AG08395 (cell line): ENCODE results near the gene SEC24B.
A peak's percentile ranks its signal among the peaks of the same experiment; 100 is the strongest.
"Not testable (repeated sequence)": the region's sequence is repeated elsewhere in the genome, so short reads cannot be mapped to it uniquely, and the experiment has no call there.

Experiments used
- DNase-seq: peaks from one replicate; pipeline ENCODE4 v3.0.0; 2012; ENCODE audit warnings: mixed read lengths, low spot score

The SEC24B gene

DNA sequence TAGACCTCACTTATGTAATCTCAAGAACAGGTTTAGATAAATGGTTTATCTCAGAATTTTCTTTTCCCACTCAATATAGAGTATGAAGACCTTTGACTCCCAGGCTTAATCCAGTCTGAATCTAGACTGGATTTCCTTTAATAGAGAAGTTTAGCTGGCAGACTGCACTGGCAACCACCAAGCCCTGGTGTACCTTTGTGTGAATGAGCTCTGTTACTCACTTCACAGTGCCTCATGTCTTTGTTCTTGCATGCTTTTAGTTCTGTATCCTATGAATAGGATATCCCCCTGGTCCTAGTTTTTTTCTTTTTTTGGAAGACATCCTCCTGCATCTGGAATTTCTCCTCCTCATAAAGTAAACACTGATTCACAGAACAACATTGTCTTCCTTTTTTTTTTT is 73.3 kb downstream of the SEC24B start:
- no peak for DNase-seq

DNA sequence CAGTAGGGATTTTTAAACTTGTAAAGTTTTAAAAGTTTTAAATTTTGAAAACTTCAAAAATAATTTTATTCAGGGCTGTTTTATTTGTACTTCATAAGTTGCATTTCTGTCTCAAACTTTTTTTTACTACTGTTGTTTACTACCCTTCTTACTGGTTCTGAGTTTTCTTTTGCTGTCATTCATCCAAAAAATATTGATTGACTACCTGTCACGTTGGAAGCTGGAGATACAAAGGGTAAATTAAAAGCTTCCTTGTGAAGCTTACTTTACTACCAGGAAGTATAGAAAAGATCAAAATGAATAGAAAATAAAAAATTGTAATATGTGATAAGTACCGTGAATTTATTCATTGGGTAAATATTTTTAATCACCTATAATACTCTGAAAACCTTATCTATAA is 77.1 kb downstream of the SEC24B start:
- DNase-seq, result no peak

DNA sequence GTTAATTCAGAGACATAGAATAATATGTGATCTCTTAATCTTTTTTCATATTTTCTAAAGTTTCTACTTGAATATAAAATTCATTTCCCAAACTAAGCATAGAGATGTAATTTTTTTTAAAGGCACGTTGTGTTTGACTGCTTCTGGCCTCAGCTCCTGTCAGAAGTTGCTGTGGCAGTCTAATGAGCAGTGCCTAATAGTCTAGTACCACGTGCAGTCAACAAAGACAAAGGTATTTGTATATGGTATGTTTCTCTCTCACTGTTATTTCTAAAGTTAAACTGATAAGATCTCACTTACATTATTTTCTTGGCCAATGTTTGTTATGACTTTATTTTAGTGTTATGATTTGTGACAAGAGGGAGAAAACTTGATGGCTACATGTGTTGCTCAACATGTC is 77.8 kb downstream of the SEC24B start:
- no peak for DNase-seq

DNA sequence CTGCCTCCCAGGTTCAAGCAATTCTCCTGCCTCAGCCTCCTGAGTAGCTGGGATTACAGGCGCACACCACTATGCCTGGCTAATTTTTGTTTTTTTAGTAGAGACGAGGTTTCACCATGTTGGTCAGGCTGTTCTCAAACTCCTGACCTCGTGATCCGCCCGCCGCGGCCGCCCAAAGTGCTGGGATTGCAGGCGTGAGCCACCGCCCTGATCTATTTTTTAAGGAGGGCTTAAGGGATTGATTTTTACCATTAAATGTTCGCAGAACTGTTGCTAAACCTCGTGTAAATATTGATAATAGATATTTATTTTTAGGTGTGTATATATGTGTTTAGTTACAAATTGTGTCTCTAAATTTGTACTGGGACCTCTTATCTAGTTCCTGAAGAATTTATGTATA is 79.8 kb downstream of the SEC24B start:
- not testable (repeated sequence) for DNase-seq

DNA sequence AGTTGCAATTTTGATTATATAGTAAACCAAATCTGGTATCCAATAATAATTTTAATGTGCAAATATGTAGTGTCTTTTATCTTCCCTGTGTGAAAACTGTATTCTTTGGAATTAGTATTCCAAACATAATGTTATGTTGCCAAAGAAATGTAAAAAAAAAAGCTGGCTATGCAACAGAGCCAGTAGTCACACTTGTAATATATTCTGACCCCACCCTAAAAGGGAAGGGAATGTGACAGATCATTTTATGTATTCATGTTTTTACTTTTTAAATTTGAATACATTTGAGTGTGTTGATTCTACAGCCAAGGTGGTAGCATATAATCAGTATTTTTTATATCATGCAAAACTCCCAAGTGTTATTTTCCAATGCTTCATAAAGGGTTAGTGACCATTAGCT is 98.6 kb downstream of the SEC24B start:
- no peak for DNase-seq

DNA sequence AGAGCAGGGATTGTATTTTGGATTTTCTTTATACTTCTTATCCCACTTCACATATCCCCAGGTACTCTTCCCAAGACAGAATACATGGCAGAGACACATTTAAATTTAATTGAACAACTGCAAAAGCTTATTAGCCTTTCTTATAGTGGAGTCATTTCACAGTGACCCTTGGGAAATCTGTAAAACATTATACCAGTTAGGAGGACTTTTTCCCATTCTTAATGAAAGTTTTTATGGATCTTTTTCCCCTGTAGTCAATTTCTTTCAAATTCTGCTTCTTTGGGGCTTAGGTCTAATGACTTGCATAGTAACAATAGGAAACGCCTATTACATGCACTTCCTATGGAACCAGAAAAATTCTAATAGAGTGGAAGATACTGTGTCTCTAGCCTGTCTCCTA is 111.8 kb downstream of the SEC24B start:
- no peak for DNase-seq

DNA sequence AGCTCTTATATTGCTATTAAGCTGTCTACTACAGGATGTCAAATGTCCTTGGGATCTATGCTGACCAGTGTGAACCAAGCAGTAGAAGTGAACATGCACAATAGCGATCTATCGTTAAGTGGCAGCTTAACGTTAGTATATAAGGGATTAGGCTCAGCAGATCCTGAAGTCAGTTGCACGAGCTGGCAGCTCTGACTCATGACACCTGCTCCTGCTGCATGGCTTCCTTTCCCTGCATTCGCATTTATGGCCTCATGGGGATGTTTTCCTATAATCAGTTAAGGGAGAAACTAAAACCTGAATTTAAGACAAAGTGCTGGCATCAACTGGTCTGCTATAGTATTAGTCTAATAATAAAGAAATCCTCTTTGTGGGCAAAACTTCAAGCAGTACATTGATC is 113.8 kb downstream of the SEC24B start:
- no peak for DNase-seq

DNA sequence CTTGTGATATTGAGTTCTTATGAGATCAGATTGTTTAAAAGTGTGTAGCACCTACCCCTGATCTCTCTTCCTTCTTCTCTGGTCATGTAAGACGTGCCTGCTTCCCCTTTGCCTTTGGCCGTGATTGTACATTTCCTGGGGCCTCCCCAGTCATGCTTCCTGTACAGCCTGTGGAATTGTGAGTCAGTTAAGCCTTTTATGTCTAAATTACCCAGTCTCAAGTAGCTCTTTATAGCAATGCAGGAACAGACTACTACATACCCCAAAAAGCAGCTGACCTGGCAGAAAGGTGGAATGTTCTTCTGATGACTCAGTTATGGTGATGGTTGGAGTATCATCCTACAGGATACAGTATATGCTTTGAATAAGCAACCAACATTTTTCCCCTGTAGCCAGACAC is 115.0 kb downstream of the SEC24B start:
- DNase-seq, result peak; percentile 27

DNA sequence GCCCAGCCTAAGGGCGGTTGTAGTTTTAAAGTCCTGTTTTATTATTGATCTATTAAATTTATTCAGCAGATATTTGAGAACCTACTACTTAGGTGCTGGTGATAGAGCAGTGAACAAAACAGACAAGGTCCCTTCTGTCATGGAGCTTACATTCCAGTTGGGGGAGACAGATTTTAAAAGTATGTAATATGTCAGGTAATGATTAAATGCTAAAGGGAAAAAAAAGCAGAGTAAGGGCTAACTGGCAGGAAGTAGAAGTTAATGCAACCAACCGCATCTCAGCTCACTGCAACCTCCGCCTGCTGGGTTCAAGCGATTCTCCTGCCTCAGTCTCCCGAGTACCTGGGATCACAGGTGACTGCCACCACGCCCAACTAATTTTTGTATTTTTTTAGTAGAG is 118.6 kb downstream of the SEC24B start:
- DNase-seq, result no peak

DNA sequence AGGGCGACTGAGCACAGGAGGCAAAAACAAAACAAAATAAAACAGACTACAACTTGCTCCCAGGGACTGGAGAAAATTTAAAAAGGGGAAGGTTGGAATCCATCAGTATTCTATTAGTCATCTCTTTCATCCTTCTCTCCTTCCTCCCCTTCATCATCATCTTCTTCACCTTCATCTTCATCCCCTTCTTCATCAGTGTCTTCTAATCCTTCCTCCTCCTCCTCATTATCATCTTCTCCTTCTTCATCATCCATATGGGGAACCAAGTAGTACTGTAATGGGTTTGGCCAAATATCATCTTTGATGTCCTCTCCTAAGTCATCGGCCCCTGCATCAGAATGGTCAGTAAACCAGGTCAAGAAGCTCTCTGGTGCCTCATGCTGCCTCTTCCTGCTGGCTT is 119.5 kb downstream of the SEC24B start:
- no peak for DNase-seq

DNA sequence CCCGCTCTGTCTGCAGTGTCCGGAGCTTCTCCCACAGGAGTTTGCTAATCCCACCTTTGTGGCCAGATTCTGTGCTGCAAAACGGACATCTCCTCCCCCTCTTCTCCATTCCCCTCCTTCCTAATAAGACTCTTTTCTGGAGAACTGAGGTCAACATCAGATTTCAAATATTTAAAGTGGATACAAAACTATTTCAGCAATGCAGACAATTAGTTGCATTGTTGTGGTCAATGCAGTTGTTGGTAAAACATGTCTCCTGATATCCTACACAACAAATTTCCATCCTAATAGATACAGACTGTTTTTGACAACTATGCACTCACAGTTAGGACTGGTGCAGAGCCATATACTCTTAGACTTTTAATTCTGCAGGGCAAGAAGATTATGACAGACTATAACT is 121.4 kb downstream of the SEC24B start:
- no peak for DNase-seq

DNA sequence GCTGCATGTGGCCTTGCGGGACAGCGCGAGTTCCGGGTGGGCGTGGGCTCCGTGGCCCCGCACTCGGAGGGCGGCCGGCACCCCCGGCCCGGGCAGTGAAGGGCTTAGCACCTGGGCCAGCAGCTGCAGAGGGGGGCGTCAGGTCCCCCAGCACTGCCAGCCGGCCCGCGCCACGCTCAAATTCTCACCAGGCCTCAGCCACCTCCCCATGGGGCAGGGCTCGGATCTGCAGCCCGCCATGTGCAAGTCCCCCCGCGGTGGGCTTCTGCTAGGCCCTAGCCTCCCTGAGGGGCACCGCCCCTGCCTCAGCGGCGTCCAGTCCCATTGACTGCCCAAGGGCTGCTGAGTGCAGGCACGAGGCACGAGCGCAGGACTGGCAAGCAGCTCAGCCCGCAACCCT is 123.8 kb downstream of the SEC24B start:
- DNase-seq, result no peak

DNA sequence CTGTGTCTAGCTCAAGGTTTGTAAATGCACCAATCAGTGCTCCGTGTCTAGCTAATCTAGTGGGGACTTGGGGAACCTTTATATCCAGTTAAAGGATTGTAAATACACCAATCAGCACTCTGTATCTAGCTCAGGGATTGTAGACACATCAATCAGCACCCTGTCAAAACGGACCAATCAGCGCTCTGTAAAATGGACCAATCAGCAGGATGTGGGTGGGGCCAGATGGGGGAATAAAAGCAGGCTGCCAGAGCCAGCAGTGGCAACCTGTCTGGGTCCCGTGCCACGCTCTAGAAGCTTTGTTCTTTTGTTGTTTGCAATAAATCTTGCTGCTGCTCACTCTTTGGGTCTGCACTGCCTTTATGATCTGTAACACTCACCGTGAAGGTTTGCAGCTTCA is 124.5 kb downstream of the SEC24B start:
- DNase-seq, result not testable (repeated sequence)

DNA sequence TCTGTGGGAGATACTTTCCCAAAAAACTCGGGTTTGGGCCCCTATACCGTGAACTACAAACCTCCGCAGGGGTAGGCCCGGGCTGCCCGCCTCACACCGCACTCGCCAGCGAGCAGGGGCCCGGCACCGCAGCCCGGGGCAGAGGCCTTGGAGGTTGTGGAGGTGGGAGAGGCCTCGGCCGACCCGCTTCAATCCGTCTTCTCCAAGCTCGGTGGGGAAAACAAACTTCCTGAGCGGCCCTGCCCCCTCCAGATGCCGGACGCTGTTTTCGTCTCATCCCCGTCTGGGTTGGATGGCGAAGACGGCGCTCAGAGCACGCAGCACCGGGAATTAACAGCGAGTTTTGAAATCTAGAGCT is 126.0 kb downstream of the SEC24B start:
- peak; percentile 29 for DNase-seq

DNA sequence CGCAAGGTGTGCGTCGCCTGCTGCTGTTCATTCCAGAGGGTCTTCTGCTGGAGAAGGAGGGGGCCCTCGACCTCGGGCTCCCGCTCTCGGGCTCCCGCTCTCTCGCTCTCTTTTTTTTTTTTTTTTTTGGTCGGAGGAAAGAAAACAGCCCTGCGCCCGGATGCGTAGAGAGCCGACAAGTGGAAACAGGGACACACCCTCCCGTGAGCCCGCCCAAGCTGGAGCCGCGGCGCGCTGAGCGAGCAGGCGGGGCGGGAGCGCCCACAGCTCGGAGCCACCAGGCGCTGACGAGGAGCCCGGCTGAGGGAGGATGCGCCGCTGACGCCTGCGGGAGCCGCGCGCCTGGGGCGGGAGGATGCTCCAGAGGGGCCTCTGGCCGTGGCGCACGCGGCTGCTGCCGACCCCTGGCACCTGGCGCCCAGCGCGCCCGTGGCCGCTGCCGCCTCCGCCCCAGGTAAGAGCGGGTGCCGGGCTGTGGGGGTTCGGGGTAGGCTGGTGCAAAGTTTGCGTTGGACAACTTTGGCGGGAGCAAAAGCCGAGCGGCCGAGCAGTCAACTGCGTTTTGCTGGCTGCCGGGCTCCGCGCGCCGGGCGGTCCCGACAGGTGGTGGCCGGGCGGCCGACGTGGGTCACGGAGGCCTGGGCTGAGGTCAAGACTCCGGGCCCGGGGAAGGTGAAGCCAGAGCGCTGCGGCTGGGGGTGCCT is 126.5 kb downstream of the SEC24B start, which contains the start of gene MCUB:
TSS of gene MCUB (plus strand) at position 264 of the 704 bp plus-strand sequence. CDS start at position 356, 92 bp downstream.
- DNase-seq, result peak; percentile 93

DNA sequence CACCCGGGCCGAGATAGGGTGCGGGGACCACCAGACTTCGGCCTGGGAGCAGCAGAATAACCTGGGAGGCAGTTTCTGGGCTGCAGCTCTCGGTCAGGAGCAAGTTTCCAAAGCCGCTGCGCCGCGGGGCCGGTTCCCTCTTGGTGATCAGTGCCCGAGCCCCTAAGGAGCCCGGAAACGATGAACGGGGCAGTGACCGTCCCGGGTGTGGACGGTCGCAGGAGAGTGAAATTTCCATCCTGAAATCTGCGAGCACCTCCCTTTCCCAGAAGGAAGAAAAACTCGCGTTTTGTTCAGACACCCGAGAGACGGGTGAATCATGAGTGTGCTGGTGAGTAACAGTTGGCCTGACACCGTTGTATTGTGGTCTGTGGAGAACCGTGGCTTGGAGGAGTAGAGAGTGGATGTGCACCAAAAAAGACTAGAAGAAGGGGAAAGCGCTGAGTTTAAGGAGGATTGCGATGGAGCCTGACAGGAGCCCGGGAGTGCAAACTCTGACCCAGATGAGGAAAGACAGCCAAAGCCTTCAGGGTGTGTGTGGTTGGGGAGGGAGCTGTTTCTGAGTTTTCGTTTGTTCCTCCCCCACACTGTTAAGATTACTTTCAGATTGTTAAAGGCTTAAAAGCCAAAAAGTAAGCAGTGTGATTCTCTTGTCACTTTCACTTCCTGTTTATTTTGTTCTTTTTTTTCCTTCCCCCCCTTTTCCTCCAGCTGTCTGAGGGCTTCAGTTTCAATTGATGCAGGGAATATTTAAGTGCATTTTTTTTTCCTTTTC is 127.3 kb downstream of the SEC24B start:
- DNase-seq, result peak; percentile 74

DNA sequence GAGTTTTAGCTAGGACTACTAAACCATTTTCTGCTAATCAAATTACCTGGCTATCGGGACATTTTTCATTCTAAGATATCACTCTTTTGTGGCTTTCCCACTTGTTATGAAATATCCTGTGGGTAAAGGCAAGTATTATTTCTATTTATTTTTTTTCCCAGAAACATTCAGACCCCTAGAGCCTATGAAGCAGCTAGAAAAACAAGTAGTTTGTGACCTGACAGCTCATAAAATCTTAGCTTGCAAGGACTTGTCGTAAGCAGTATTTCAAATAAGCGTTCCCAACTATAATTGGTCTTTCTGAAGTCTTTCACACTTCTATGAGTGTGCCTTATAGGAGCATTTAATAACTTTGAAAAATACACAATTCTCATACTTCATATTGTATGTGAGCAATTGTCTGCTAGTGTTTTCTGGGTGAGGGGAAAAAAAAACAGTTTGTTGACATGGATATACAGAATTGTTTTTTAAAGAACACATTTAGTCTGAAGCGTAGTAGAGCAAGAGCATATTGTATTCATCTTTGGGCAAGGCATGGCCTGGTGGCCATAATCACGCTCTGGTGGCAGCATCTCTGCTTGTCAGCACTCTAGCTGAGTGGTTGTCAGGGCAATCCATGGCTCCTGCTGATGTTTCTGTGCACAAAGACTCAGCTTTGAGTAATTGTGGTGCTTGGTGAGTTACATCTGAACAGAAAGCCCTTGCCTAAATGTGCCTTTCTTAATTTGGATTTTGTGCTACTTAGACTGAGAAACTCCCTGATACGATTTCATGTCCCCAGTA is 129.0 kb downstream of the SEC24B start:
- DNase-seq, result no peak

DNA sequence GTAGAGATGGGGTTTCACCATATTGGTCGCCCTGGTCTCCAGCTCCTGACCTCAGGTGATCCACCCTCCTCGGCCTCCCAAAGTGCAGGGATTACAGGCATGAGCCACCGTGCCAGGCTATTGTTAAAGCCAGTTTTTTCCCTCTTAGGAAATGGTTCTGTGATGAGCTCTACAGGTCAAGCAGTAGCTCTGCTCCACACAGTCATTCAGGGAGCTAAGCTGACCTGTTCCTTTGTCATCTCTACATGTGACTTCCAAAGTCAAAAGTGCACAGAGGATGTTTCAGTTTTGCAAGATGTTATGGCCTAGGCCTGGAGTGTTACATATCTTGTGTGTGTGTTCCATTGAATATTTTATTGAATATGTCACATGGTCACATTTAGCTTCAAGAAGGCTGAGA is 137.9 kb downstream of the SEC24B start:
- no peak for DNase-seq

DNA sequence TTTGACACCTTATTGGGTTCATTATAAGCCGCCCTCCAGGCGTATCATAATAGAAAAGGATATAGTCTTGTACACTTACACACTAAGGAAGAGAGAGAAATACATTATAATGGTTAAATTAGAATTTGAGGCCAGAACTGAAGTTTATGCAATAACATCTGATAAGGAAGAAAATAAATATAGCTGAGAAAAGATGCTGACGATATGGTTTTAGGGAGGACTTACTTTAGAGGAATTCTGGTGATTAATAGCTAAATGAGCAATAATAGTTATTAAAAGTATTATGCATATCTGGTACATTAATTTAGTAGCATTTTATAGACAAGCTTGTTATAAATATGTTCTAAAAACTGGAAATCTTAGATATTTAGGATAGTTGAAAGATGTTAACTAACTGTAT is 138.5 kb downstream of the SEC24B start:
- no peak for DNase-seq

DNA sequence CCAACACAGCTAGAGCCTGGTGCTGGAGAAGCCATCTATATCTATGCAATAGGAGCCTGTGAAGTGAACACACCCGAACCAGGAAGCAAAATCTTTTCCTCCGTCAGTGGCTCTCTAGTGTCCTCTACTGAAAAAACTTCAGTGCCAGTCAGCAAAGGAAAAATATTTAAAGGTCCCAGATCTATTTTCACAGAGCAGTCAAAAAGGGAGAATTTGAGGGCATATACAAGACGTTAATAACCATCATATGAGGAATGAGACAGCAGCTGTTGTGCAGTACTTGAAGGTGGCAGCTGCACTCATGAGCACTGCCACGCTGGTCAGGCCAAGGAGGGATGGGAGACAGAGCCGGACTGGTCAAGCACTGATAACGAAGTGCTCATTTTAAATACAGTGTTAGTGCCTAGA is 140.8 kb downstream of the SEC24B start:
- DNase-seq, result no peak

DNA sequence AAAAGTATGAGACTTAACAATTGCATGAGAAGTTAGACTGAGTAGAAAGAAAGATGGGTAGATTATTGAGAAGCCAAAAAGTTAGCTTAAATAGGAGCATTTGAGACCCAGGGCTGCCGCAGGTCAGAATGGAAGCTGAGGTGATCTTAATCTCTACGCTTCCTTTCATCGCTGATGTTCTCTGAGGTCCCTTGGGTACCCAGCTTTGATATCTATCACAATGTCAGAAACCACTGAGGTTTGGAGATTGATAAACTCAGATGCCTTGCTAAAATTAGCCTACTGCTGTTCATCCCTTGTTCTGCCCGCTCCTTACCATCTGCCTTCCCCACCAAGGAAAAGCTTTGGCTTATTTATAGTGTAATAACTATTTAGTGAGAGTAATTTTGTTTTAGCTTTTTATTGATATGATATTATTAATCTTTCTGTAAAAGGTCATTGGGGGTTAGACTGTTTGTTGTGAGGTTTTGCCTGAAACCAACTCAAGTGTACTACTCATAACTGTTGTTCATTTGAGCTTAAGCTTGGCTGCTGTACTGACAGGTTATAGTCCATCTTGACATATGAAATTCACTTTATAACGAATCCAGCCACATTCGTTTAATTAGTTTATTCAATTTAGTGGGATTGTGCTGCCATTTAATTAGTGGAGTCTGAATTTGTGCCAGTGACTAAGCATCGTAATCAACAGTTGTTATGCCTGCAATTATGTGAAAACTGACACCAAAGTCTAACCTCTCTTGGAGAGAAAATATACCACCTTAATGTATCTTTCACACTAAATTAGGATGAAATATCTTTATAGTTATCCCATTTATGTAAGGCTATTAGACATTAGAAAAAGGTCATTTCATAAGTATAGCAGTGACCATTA is 141.6 kb downstream of the SEC24B start:
- DNase-seq, result no peak

DNA sequence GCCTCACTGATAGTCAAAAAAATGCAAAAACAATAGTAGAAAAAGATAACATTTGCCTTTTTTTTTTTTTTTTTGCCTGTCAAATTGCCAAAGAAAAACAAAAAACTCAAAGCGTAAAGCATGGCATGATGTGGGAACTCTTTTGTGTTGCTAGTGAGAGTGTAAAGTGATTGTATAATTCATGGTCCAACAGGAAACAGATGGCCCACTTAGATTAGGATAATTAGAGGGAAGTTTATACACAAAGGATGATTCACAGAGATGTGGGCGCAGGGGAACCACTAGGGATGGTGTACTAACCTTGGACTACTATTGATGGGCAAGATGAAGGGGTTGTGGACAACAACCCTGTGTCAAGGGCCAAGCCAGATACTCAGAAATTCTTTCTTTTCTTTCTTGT is 142.8 kb downstream of the SEC24B start:
- DNase-seq, result no peak
